ENCODE measurements around the gene PDZD8.

DNA sequence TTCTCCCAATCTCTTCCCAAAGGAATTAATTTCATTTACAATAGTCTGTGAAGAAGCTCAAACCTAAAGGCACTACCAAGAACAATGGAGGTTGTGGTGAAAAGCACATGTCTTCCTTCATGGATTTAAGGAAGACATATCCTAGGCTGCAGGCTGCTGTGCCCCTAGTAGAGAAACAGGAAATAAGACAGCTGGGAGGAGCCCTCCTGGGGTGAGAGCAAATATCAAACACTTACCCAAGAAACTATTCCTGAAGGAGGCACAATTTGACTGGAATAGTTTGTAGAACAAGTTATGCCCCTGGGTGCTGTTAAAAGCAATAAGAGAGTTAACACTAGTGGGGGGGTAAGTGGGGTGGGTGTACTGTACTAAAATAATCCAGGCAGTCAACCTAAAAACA lies 30.1 kb downstream of the PDZD8 start:
- TF ChIP-seq CTCF (IDR thresholded peaks at IDR 0.05) (no peak), POLR2A (IDR thresholded peaks at IDR 0.05) (no peak)

Measured in adrenal gland (tissue), 5 donors.